ENCODE data around the gene SDC1.
A peak's percentile ranks its signal among the peaks of the same experiment; 100 is the strongest.

Gene SDC1

GRCh38 chr2:20227894-20228505, 3.1 kb upstream of the SDC1 start:
- DNase-seq: no peak

GRCh38 chr2:20226152-20226545, 1.2 kb upstream of the SDC1 start:
- DNase-seq: no peak

GRCh38 chr2:20225294-20226151, 593 bp upstream of the SDC1 start:
- peak; percentile 62 for DNase-seq

- no peak for DNase-seq
Measured at GRCh38 chr2:20224164-20224715, 690 bp downstream of the SDC1 start.

- peak; percentile 36 for DNase-seq
Measured at GRCh38 chr2:20223407-20224163, 1.3 kb downstream of the SDC1 start.

GRCh38 chr2:20222769-20223406, 2.0 kb downstream of the SDC1 start:
- DNase-seq: no peak

- DNase-seq: no peak
Measured at GRCh38 chr2:20222014-20222768, 2.7 kb downstream of the SDC1 start.

GRCh38 chr2:20221555-20221973, 3.4 kb downstream of the SDC1 start:
- DNase-seq: peak; percentile 46

- no peak for DNase-seq
Measured at GRCh38 chr2:20220806-20221554, 4.0 kb downstream of the SDC1 start.

GRCh38 chr2:20219763-20220380, 5.1 kb downstream of the SDC1 start:
- DNase-seq: no peak

GRCh38 chr2:20218331-20219320, 6.3 kb downstream of the SDC1 start:
- DNase-seq: no peak

GRCh38 chr2:20217041-20217970, 7.6 kb downstream of the SDC1 start:
- DNase-seq: peak; percentile 43

GRCh38 chr2:20216130-20217025, 8.6 kb downstream of the SDC1 start:
- no peak for DNase-seq

GRCh38 chr2:20215183-20216040, 9.5 kb downstream of the SDC1 start:
- DNase-seq: no peak

- no peak for DNase-seq
Measured at GRCh38 chr2:20214566-20215182, 10.3 kb downstream of the SDC1 start.

Data from NCI-H226 (cell line).